HEK293 (cell line): ENCODE data around the gene PNPLA6.

ENCODE experiments used
- FEZF1 ChIP-seq: fragments of 450-650 bp; formaldehyde crosslinking; IDR thresholded peaks from 2 replicates; pipeline ENCODE4 v1.5.1; 2016; ENCODE audit warnings: missing biosample characterization, missing genetic modification characterization
- GLI4 ChIP-seq: fragments of 450-650 bp; formaldehyde crosslinking; IDR thresholded peaks from 2 replicates; pipeline ENCODE4 v1.5.1; 2016; ENCODE audit warnings: missing biosample characterization, missing genetic modification characterization
- ZNF791 ChIP-seq: fragments of 450-650 bp; formaldehyde crosslinking; IDR thresholded peaks from 2 replicates; pipeline ENCODE4 v1.5.1; 2016; ENCODE audit warnings: missing biosample characterization, missing genetic modification characterization
- TF ChIP-seq, protein P1 (sequence below): fragments of 450-650 bp; formaldehyde crosslinking; IDR thresholded peaks from 2 replicates; pipeline ENCODE4 v1.5.1; 2016; ENCODE audit warnings: missing biosample characterization, missing genetic modification characterization

- TF ChIP-seq, protein P1, sequence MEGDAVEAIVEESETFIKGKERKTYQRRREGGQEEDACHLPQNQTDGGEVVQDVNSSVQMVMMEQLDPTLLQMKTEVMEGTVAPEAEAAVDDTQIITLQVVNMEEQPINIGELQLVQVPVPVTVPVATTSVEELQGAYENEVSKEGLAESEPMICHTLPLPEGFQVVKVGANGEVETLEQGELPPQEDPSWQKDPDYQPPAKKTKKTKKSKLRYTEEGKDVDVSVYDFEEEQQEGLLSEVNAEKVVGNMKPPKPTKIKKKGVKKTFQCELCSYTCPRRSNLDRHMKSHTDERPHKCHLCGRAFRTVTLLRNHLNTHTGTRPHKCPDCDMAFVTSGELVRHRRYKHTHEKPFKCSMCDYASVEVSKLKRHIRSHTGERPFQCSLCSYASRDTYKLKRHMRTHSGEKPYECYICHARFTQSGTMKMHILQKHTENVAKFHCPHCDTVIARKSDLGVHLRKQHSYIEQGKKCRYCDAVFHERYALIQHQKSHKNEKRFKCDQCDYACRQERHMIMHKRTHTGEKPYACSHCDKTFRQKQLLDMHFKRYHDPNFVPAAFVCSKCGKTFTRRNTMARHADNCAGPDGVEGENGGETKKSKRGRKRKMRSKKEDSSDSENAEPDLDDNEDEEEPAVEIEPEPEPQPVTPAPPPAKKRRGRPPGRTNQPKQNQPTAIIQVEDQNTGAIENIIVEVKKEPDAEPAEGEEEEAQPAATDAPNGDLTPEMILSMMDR (tag by site-specific recombination): no peak
- no peak for TF ChIP-seq GLI4 (tag by site-specific recombination)
- no peak for TF ChIP-seq ZNF791 (tag by site-specific recombination)
- TF ChIP-seq FEZF1 (tag by site-specific recombination): no peak
These were observed 7.9 kb upstream of the PNPLA6 start for GRCh38 chr19:7527516-7528191.
